Heart right ventricle (tissue), 16 donors: ENCODE measurements around the gene PTPRE. TPM values are rescaled to one million over a fixed set of nuclear protein-coding genes. Genes with fewer than 3 reads are reported as not detected.

Experiments used
- ATAC-seq, 8 donors: fragments of 200-7000 bp; cut with Tn5 transposase; one replicate each; pipeline ENCODE4 v1.9.1; 2020; ENCODE audit warnings: mild to moderate bottlenecking in 8 of 8, moderate library complexity in 8 of 8, moderate number of reproducible peaks in 1 of 8
- DNase-seq, 2 donors: peaks; one replicate each; pipeline ENCODE4 v3.0.0-alpha.2; 2020
- H3K27ac ChIP-seq, 10 donors: fragments of 200-600 bp; sonication (generic) in 2 of 10; one replicate each; pipeline versions ENCODE4 v1.5.0 to v1.8.0; 2020 to 2022; ENCODE audit warnings: mild to moderate bottlenecking in 3 of 10
- H3K27me3 ChIP-seq, 7 donors: fragments of 200-600 bp; one replicate each; pipeline ENCODE4 v1.8.0; 2021 to 2022; ENCODE audit warnings: mild to moderate bottlenecking in 2 of 7
- H3K36me3 ChIP-seq, 9 donors: fragments of 200-600 bp; sonication (generic) in 1 of 9; one replicate each; pipeline versions ENCODE4 v1.5.0 to v1.8.0; 2020 to 2022; ENCODE audit warnings: mild to moderate bottlenecking in 2 of 9
- H3K4me1 ChIP-seq, 9 donors: fragments of 200-600 bp; sonication (generic) in 1 of 9; one replicate each; pipeline versions ENCODE4 v1.5.0 to v1.8.0; 2020 to 2022; ENCODE audit warnings: mild to moderate bottlenecking in 4 of 9
- H3K4me3 ChIP-seq, 10 donors: fragments of 200-600 bp; sonication (generic) in 2 of 10; one replicate each; pipeline versions ENCODE4 v1.5.0 to v1.8.0; 2020 to 2022; ENCODE audit warnings: mild to moderate bottlenecking in 7 of 10, moderate library complexity in 2 of 10
- H3K9me3 ChIP-seq, 11 donors: fragments of 200-600 bp in 10 of 11; sonication (generic) in 2 of 11; one replicate each; pipeline versions ENCODE4 v1.5.0 to v1.8.0; 2013 to 2022; ENCODE audit warnings: mild to moderate bottlenecking in 2 of 11, control low read depth in 1 of 11, moderate library complexity in 1 of 11
- CTCF ChIP-seq, 9 donors: fragments of 200-600 bp; sonication (generic) in 2 of 9; IDR thresholded peaks; one replicate each; pipeline versions ENCODE4 v1.5.0 to v1.8.0; 2021 to 2022; ENCODE audit warnings: antibody characterized with exemption in 9 of 9, mild to moderate bottlenecking in 5 of 9, moderate library complexity in 1 of 9
- whole genome bisulfite sequencing, 2 donors: extraction: QIAGEN DNeasy Blood & Tissue Kit; methylation state at CpG; one replicate each; pipeline ENCODE4 v1.1.7; 2013; ENCODE audit warnings: inconsistent platforms in 1 of 2; 5-methylcytosine and 5-hydroxymethylcytosine counted together
- intact Hi-C, 10 donors: fragments of 100-400 bp; cut with DNase I; formaldehyde crosslinking; loops; one replicate each; pipeline versions ENCODE4 v1.11.1 to v1.14.2; 2022
- polyA plus RNA-seq, 2 donors: library from polyadenylated mRNA; stranded (reverse); fragments of 200-250 nt; gene quantifications; one replicate each; pipeline ENCODE4 v1.2.3, GENCODE V29; 2013
- total RNA-seq, 10 donors: library from RNA; stranded (reverse); fragmentation: NEBNext Ultra II Directional in 3 of 10; extraction: Animal tissue kit (Norgen Biotek cat#: 25700) in 3 of 10; gene quantifications; one replicate each; pipeline versions ENCODE4 v1.2.1 to v1.2.4, GENCODE V29; 2021 to 2023
- donor health status: Arrhythmogenic right ventricular cardiomyopathy.
- donor health status: ischemic (EF 13 %, LVEDD 7.1; RV severe dilation, severe dysfunction).
- donor health status: healthy with polysubstance abuse.
- donor health status: DM: no; HTN: yes; CAD: no.
- donor health status: DM: no; HTN: no; CAD: no.
- donor health status: ischemic (EF 25% LVEDD 6.9; RV normal size, moderate dysfunction).
- donor health status: ischemic (EF 25% LVEDD 5.7; RV mildly dilated, moderate dysfunction).
- donor health status: healthy.
- donor health status: DM: yes; HTN: yes; CAD: no.
- donor health status: Ischemic cardiomyopathy.
- donor health status: ischemic (EF 35%, LVEDD 5.7; RV mildly dilated, moderate dysfunction).
- donor health status: nonischemic (EF 11% LVEDD 7.7; RV severe dilation, severe dysfunction).
- donor health status: DM: yes; HTN: yes; CAD: no.
- donor health status: PGD.
- donor health status: ischemic (EF 29% LVEDD 5.4; RV normal size, mild dysfunction).
- donor health status: nonischemic (EF 23%, LVEDD 6.1; RV moderate dilation, normal function).

PTPRE gene
- total and polyA plus RNA-seq, 12 donors = 6.1 to 42.8 (median 22.1) TPM

- Histone ChIP-seq H3K9me3 (peaks cover 0 to 13% (median 0%) of the 10 kb centered on the region in 11 donors), H3K4me3 (no peak overlapping the region), H3K36me3 (peaks cover 0 to 20% (median 0%) of the 10 kb centered on the region in 9 donors), H3K4me1 (peaks cover 0 to 17% (median 6%) of the 10 kb centered on the region in 9 donors), H3K27me3 (no peaks in the 10 kb centered on the region), H3K27ac (no peak overlapping the region)
- intact Hi-C loops = no loop called here
- no peak for DNase-seq
- no peak for ATAC-seq
- TF ChIP-seq CTCF (IDR thresholded peaks at IDR 0.05) = no peak
These were observed 30.2 kb downstream of the PTPRE start for GRCh38 chr10:127937069-127937468.

- intact Hi-C loops = no loop called here
- TF ChIP-seq CTCF (IDR thresholded peaks at IDR 0.05) = no peak
- Histone ChIP-seq H3K27me3 (no peaks in the 10 kb centered on the region), H3K36me3 (peaks cover 0 to 11% (median 0%) of the 10 kb centered on the region in 9 donors), H3K9me3 (peaks cover 0 to 4% (median 0%) of the 10 kb centered on the region in 11 donors), H3K4me3 (no peak overlapping the region), H3K4me1 (peaks cover 0 to 26% (median 14%) of the 10 kb centered on the region in 9 donors), H3K27ac (no peak overlapping the region)
- DNase-seq (no peak), ATAC-seq (peak in 1 of 8 donors; percentile 18)
- WGBS, 2 donors = 55% methylated on average over 5 of the region's 5 CpGs
These were observed 31.1 kb downstream of the PTPRE start for GRCh38 chr10:127937915-127938463.

GRCh38 chr10:127939786-127940330, 33.0 kb downstream of the PTPRE start:
- intact Hi-C loops = no loop called here
- Histone ChIP-seq H3K36me3 (peaks cover 0 to 2% (median 0%) of the 10 kb centered on the region in 9 donors), H3K27ac (no peak overlapping the region), H3K4me1 (peaks cover 0 to 38% (median 24%) of the 10 kb centered on the region in 9 donors), H3K27me3 (no peaks in the 10 kb centered on the region), H3K4me3 (no peak overlapping the region), H3K9me3 (no peaks in the 10 kb centered on the region)
- DNase-seq (no peak), ATAC-seq (no peak)
- no peak for TF ChIP-seq CTCF (IDR thresholded peaks at IDR 0.05)
- WGBS, 2 donors = 95 to 98% methylated on average over 4 of the region's 4 CpGs

- ATAC-seq (no peak), DNase-seq (no peak)
- intact Hi-C loops = no loop called here
- no peak for TF ChIP-seq CTCF (IDR thresholded peaks at IDR 0.05)
- no peaks in the 10 kb centered on the region for H3K36me3 ChIP-seq
- no peaks in the 10 kb centered on the region for H3K27me3 ChIP-seq
- WGBS, 2 donors = 88 to 91% methylated on average over 6 of the region's 6 CpGs
- H3K4me3 ChIP-seq = no peak overlapping the region
- no peaks in the 10 kb centered on the region for H3K9me3 ChIP-seq
- H3K27ac ChIP-seq = no peak overlapping the region
- peaks cover 3 to 50% (median 36%) of the 10 kb centered on the region in 9 donors for H3K4me1 ChIP-seq
These were observed 34.1 kb downstream of the PTPRE start for GRCh38 chr10:127940866-127941640.
